Measurements from ENCODE around the gene APOBEC3C. TPM values are rescaled to one million over a fixed set of nuclear protein-coding genes. Genes with fewer than 3 reads are reported as not detected.

Gene APOBEC3C
- polyA plus RNA-seq, 1 of the 3 experiments (the other 2 are of a cell fraction) = 11.7 TPM

- Histone ChIP-seq H3K9ac (no peak overlapping the region), H4K20me1 (ENCODE audit: insufficient read depth) (no peaks in the 10 kb centered on the region), H3K4me1 (ENCODE audit: control insufficient read depth in 1 of 2, insufficient read depth in 2 of 2, low read depth in 1 of 2, low read length in 1 of 2) (no peaks in the 10 kb centered on the region), H3K4me2 (no peak overlapping the region), H3K27ac (ENCODE audit: low read depth in 2 of 2, low read length in 1 of 2) (no peak overlapping the region), H2AFZ (ENCODE audit: low read depth) (no peak overlapping the region), H3K9me2 (no peaks in the 10 kb centered on the region), H3K9me3 (no peaks in the 10 kb centered on the region), H3K27me3 (ENCODE audit: insufficient read depth) (no peaks in the 10 kb centered on the region), H3K79me2 (ENCODE audit: insufficient read depth) (no peaks in the 10 kb centered on the region), H3K36me3 (replicated peaks in 1 of 2; ENCODE audit: control insufficient read depth in 1 of 2, insufficient read depth in 2 of 2, low read length in 1 of 2) (no peaks in the 10 kb centered on the region), H3K4me3 (ENCODE audit: low read depth in 2 of 2, low read length in 1 of 2) (no peak overlapping the region), H3F3A (replicated peaks; ENCODE audit: insufficient read depth) (no peaks in the 10 kb centered on the region)
- ChIA-PET CTCF (no interaction called here), POLR2A (no interaction called here)
- no CpG with 5 or more reads among the region's 4 CpGs for WGBS (ENCODE audit: low lambda C conversion rate)
- TF ChIP-seq RCOR1 (IDR thresholded peaks at IDR 0.05; ENCODE audit: low read length) = no peak
- no peak for TF ChIP-seq TCF12 (IDR thresholded peaks at IDR 0.05)
- TF ChIP-seq SIN3A (IDR thresholded peaks at IDR 0.05; ENCODE audit: borderline replicate concordance, low read depth, low read length) = no peak
- no peak for TF ChIP-seq RFX5 (IDR thresholded peaks at IDR 0.05; ENCODE audit: low read length)
- TF ChIP-seq RXRA (IDR thresholded peaks at IDR 0.05; ENCODE audit: borderline replicate concordance, low read depth) = no peak
- no peak for TF ChIP-seq EP300 (IDR thresholded peaks at IDR 0.05; ENCODE audit: borderline replicate concordance in 1 of 2, low read depth in 1 of 2, low read length in 1 of 2)
- TF ChIP-seq TAF1 (IDR thresholded peaks at IDR 0.05; ENCODE audit: borderline replicate concordance, low read depth, low read length) = no peak
- TF ChIP-seq FOSL2 (IDR thresholded peaks at IDR 0.05; ENCODE audit: borderline replicate concordance, low read depth) = no peak
- no peak for TF ChIP-seq FOXJ3 (CRISPR knock-in tag; IDR thresholded peaks at IDR 0.05)
- TF ChIP-seq CTCF (IDR thresholded peaks at IDR 0.05) = no peak
- no peak for TF ChIP-seq PBX3 (IDR thresholded peaks at IDR 0.05)
- DNase-seq = no peak
These were observed 49.1 kb upstream of the APOBEC3C start for GRCh38 chr22:38964989-38965388.

GRCh38 chr22:38965614-38966379, 48.3 kb upstream of the APOBEC3C start:
- Histone ChIP-seq H3K4me2 (no peak overlapping the region), H3K27ac (ENCODE audit: low read depth in 2 of 2, low read length in 1 of 2) (no peak overlapping the region), H3K79me2 (ENCODE audit: insufficient read depth) (no peaks in the 10 kb centered on the region), H3K9me2 (no peaks in the 10 kb centered on the region), H3K36me3 (replicated peaks in 1 of 2; ENCODE audit: control insufficient read depth in 1 of 2, insufficient read depth in 2 of 2, low read length in 1 of 2) (no peaks in the 10 kb centered on the region), H4K20me1 (ENCODE audit: insufficient read depth) (no peaks in the 10 kb centered on the region), H3K9ac (no peak overlapping the region), H3K4me1 (ENCODE audit: control insufficient read depth in 1 of 2, insufficient read depth in 2 of 2, low read depth in 1 of 2, low read length in 1 of 2) (no peaks in the 10 kb centered on the region), H3F3A (replicated peaks; ENCODE audit: insufficient read depth) (no peaks in the 10 kb centered on the region), H2AFZ (ENCODE audit: low read depth) (no peak overlapping the region), H3K27me3 (ENCODE audit: insufficient read depth) (no peaks in the 10 kb centered on the region), H3K4me3 (ENCODE audit: low read depth in 2 of 2, low read length in 1 of 2) (no peak overlapping the region), H3K9me3 (no peaks in the 10 kb centered on the region)
- ChIA-PET POLR2A (no interaction called here), CTCF (no interaction called here)
- TF ChIP-seq FOSL2 (IDR thresholded peaks at IDR 0.05; ENCODE audit: borderline replicate concordance, low read depth) (no peak), MXI1 (IDR thresholded peaks at IDR 0.05; ENCODE audit: low read depth, low read length) (no peak), TAF1 (IDR thresholded peaks at IDR 0.05; ENCODE audit: borderline replicate concordance, low read depth, low read length) (no peak), RXRA (IDR thresholded peaks at IDR 0.05; ENCODE audit: borderline replicate concordance, low read depth) (no peak), GABPA (IDR thresholded peaks at IDR 0.05; ENCODE audit: low read depth) (no peak), USF2 (IDR thresholded peaks at IDR 0.05; ENCODE audit: borderline replicate concordance, low read depth, low read length) (no peak), RAD21 (IDR thresholded peaks at IDR 0.05; ENCODE audit: low read length) (no peak), TCF12 (IDR thresholded peaks at IDR 0.05) (no peak), SMC3 (IDR thresholded peaks at IDR 0.05; ENCODE audit: low read depth, low read length) (no peak)
- WGBS (ENCODE audit: low lambda C conversion rate) = no CpG with 5 or more reads among the region's 14 CpGs
- DNase-seq = no peak
